Hepatocyte (in vitro differentiated cells): Measurements from ENCODE around the gene ZKSCAN2. TPM values are rescaled to one million over a fixed set of nuclear protein-coding genes. Genes with fewer than 3 reads are reported as not detected.

Experiments
- DNase-seq: peaks from one replicate; pipeline ENCODE4 v3.0.0-alpha.2; 2016; ENCODE audit warnings: low spot score
- H2AFZ ChIP-seq: fragments of 200-600 bp; sonication (generic); 2 replicates; pipeline ENCODE4 v1.6.0; 2016; ENCODE audit warnings: antibody characterized with exemption, mild to moderate bottlenecking
- H3K27ac ChIP-seq: fragments of 200-600 bp; sonication (generic); 2 replicates; pipeline ENCODE4 v1.5.1; 2016; ENCODE audit warnings: mild to moderate bottlenecking
- H3K27me3 ChIP-seq: fragments of 200-600 bp; sonication (generic); 2 replicates; pipeline ENCODE4 v1.6.1; 2016
- H3K36me3 ChIP-seq: fragments of 200-600 bp; sonication (generic); replicated peaks from 2 replicates; pipeline ENCODE4 v1.5.1; 2016; ENCODE audit warnings: low read depth; ENCODE audit not compliant: insufficient read depth
- H3K4me1 ChIP-seq: fragments of 200-600 bp; sonication (generic); 2 replicates; pipeline ENCODE4 v1.5.1; 2016; ENCODE audit warnings: mild to moderate bottlenecking, moderate library complexity; ENCODE audit not compliant: insufficient read depth
- H3K4me2 ChIP-seq: fragments of 200-600 bp; sonication (generic); 2 replicates; pipeline ENCODE4 v1.6.0; 2016
- H3K4me3 ChIP-seq: fragments of 200-600 bp; sonication (generic); 2 replicates; pipeline ENCODE4 v1.5.1; 2016; ENCODE audit warnings: mild to moderate bottlenecking
- H3K79me2 ChIP-seq: fragments of 200-600 bp; sonication (generic); 2 replicates; pipeline ENCODE4 v1.6.0; 2017; ENCODE audit warnings: mild to moderate bottlenecking
- H3K9me2 ChIP-seq: fragments of 200-600 bp; sonication (generic); replicated peaks from 2 replicates; pipeline ENCODE4 v1.6.0; 2017; ENCODE audit warnings: mild to moderate bottlenecking; ENCODE audit not compliant: insufficient read depth
- H3K9me3 ChIP-seq: fragments of 200-600 bp; sonication (generic); 2 replicates; pipeline ENCODE4 v1.5.1; 2016; ENCODE audit warnings: low read depth, mild to moderate bottlenecking
- H4K20me1 ChIP-seq: fragments of 200-600 bp; sonication (generic); 2 replicates; pipeline ENCODE4 v1.6.0; 2016; ENCODE audit warnings: mild to moderate bottlenecking; ENCODE audit not compliant: insufficient read depth, poor library complexity, severe bottlenecking
- CTCF ChIP-seq: fragments of 200-600 bp; sonication (generic); IDR thresholded peaks from 2 replicates; pipeline ENCODE4 v1.5.1; 2016; ENCODE audit warnings: antibody characterized with exemption, mild to moderate bottlenecking; ENCODE audit not compliant: poor library complexity
- EZH2 ChIP-seq: fragments of 200-600 bp; sonication (generic); IDR thresholded peaks from 2 replicates; pipeline ENCODE4 v1.6.1; 2016; ENCODE audit warnings: antibody characterized with exemption, mild to moderate bottlenecking, borderline replicate concordance
- EZH2phosphoT487 ChIP-seq: fragments of 200-600 bp; sonication (generic); IDR thresholded peaks from one replicate; pipeline ENCODE4 v1.6.1; 2018; ENCODE audit warnings: antibody characterized with exemption, mild to moderate bottlenecking, low read depth, moderate library complexity; ENCODE audit not compliant: unreplicated experiment, severe bottlenecking
- WGBS: methylation state at CpG from one replicate; pipeline ENCODE4 v1.1.6; 2016; ENCODE audit warnings: low lambda C conversion rate; ENCODE audit errors: missing lambda C conversion rate; 5-methylcytosine and 5-hydroxymethylcytosine counted together
- polyA plus RNA-seq: library from polyadenylated mRNA; unstranded; fragments of >200 nt; fragmentation: Nextera tagmentation; extraction: Ambion mirVana; gene quantifications from 2 replicates; pipeline ENCODE4 v1.2.1, GENCODE V29; 2016
- total RNA-seq: library from RNA; depleted of rRNA; stranded (reverse); fragments of >200 nt; gene quantifications from 2 replicates; pipeline ENCODE4 v1.2.3, GENCODE V29; 2014

The ZKSCAN2 gene
- total and polyA plus RNA-seq, 2 experiments from 2014 or later: 2.5 to 8.0 TPM

DNA sequence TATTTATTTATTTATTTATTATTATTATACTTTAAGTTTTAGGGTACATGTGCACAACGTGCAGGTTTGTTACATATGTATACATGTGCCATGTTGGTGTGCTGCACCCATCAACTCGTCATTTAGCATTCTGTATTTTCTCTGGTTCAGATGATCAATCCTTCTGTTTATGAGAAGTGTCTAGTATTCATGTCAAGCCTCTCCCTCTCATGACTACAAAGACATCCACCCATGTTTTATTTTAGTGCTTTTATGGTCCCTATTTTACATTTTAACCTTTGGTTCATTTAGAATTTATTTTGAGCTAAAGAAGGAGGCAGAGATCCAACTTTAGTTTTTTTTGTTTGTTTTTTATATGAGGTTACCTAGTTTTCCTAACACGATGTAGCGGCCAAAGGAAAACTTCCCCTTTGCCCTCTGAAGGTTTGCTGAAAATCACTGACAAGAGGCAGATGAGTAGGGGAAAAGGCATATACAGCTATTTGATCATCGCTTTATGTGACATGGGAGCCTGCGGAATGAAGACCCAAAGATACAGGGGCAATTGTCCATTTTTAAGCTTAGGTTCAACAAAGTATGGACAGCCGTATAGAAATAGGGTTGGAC, 63.3 kb downstream of the ZKSCAN2 start:
- Histone ChIP-seq H3K36me3 (no peaks in the 10 kb centered on the region), H3K4me2 (no peak overlapping the region), H3K4me1 (no peaks in the 10 kb centered on the region), H3K4me3 (no peak overlapping the region), H3K27me3 (no peaks in the 10 kb centered on the region), H3K9me3 (no peaks in the 10 kb centered on the region), H3K9me2 (no peaks in the 10 kb centered on the region), H3K27ac (no peak overlapping the region), H2AFZ (no peak overlapping the region), H4K20me1 (no peaks in the 10 kb centered on the region), H3K79me2 (no peaks in the 10 kb centered on the region)
- DNase-seq: no peak
- TF ChIP-seq EZH2phosphoT487: no peak
- no peak for TF ChIP-seq EZH2
- TF ChIP-seq CTCF: no peak
- WGBS: 78% methylated on average over 7 of the region's 7 CpGs

DNA sequence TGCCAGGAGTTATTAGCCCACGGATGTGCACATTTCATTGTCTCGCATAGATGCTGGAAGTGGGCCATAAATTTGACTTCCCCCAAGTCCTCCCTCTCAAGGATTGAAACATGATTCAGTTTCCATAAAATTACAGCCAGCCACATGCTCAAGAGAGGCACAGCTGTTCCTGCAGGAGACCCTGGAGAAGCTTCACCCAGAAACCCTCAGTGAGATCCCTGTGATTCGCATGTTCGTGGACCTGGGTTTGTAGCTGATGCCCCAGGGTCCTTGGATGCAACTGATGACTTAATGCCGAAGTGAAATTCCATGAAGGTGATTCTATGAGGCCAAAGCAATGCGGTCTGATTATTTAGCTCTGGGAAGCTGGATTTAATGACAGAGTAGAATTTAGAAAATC, 65.5 kb downstream of the ZKSCAN2 start:
- Histone ChIP-seq H3K4me3 (no peak overlapping the region), H4K20me1 (no peaks in the 10 kb centered on the region), H3K9me2 (no peaks in the 10 kb centered on the region), H3K36me3 (no peaks in the 10 kb centered on the region), H3K9me3 (no peaks in the 10 kb centered on the region), H3K79me2 (no peaks in the 10 kb centered on the region), H3K4me2 (no peak overlapping the region), H3K27ac (no peak overlapping the region), H3K27me3 (no peaks in the 10 kb centered on the region), H3K4me1 (no peaks in the 10 kb centered on the region), H2AFZ (no peak overlapping the region)
- DNase-seq: no peak
- 74% methylated on average over 6 of the region's 6 CpGs for WGBS
- TF ChIP-seq EZH2 (no peak), CTCF (no peak), EZH2phosphoT487 (no peak)

DNA sequence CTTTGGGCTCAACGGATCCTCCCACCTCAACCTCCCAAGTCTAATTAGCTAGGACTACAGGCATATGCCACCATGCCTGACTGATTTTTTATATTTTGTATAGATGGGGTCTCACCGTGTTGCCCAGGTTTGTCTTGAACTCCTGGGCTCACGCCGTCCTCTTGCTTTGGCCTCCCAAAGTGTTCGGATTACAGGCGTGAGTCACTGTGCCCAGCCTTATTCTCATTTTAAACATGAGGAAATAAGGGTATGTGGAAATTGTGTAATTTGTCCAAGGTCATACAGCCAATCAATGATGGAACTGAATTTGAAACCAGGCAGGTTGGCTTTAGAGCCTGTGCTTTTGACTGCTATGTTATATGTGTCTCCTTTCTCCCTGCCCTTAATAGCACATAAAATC, 68.3 kb downstream of the ZKSCAN2 start:
- TF ChIP-seq EZH2: no peak
- no peak for TF ChIP-seq CTCF
- TF ChIP-seq EZH2phosphoT487: no peak
- no peak for DNase-seq
- no peaks in the 10 kb centered on the region for H3K9me2 ChIP-seq
- 91% methylated on average over 6 of the region's 6 CpGs for WGBS
- no peaks in the 10 kb centered on the region for H3K36me3 ChIP-seq
- H3K27me3 ChIP-seq: no peaks in the 10 kb centered on the region
- no peaks in the 10 kb centered on the region for H3K4me1 ChIP-seq
- no peaks in the 10 kb centered on the region for H3K79me2 ChIP-seq
- no peak overlapping the region for H3K27ac ChIP-seq
- no peaks in the 10 kb centered on the region for H4K20me1 ChIP-seq
- no peaks in the 10 kb centered on the region for H3K9me3 ChIP-seq
- no peak overlapping the region for H2AFZ ChIP-seq
- no peak overlapping the region for H3K4me2 ChIP-seq
- H3K4me3 ChIP-seq: no peak overlapping the region

- H4K20me1 ChIP-seq: no peaks in the 10 kb centered on the region
- H3K9me3 ChIP-seq: no peaks in the 10 kb centered on the region
- H3K36me3 ChIP-seq: no peaks in the 10 kb centered on the region
- H3K4me2 ChIP-seq: no peak overlapping the region
- no peak for DNase-seq
- no peaks in the 10 kb centered on the region for H3K9me2 ChIP-seq
- no peak overlapping the region for H3K4me3 ChIP-seq
- H3K27me3 ChIP-seq: no peaks in the 10 kb centered on the region
- H3K27ac ChIP-seq: no peak overlapping the region
- no peak overlapping the region for H2AFZ ChIP-seq
- TF ChIP-seq EZH2 (no peak), CTCF (no peak), EZH2phosphoT487 (no peak)
- H3K4me1 ChIP-seq: no peaks in the 10 kb centered on the region
- H3K79me2 ChIP-seq: no peaks in the 10 kb centered on the region
- 89% methylated on average over 3 of the region's 3 CpGs for WGBS
Measured at GRCh38 chr16:25187491-25187795, 70.2 kb downstream of the ZKSCAN2 start.
